Measurements from ENCODE around the gene ZNF81.

Gene ZNF81

DNA sequence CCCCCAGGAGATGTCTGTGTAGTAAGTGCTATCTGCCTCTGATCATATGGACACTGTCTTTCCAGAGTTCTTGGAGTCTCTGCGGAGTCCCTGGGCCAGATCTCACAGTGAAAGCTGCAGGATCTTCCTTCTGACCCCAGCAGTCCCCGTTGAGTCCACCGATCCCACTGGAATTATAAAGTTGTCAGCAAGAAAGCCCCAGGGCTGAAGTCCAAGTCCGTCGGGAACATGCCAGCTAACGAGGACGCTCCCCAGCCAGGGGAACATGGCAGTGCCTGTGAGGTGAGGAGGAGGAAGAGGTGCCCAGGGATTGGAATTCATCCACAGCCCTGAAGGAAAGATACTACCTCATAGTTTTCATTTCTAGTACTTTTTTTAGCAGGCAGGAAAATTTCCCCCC is 9.3 kb downstream of the ZNF81 start:
- TF ChIP-seq SIN3A (IDR thresholded peaks at IDR 0.05; ENCODE audit: borderline replicate concordance, insufficient read depth, low read length), result no peak
- no peak for TF ChIP-seq POLR2AphosphoS5 (IDR thresholded peaks at IDR 0.05; ENCODE audit: low read depth, low read length)
- TF ChIP-seq TAF1 (IDR thresholded peaks at IDR 0.05; ENCODE audit: borderline replicate concordance, insufficient read depth, low read length), result no peak
- TF ChIP-seq, protein P1, sequence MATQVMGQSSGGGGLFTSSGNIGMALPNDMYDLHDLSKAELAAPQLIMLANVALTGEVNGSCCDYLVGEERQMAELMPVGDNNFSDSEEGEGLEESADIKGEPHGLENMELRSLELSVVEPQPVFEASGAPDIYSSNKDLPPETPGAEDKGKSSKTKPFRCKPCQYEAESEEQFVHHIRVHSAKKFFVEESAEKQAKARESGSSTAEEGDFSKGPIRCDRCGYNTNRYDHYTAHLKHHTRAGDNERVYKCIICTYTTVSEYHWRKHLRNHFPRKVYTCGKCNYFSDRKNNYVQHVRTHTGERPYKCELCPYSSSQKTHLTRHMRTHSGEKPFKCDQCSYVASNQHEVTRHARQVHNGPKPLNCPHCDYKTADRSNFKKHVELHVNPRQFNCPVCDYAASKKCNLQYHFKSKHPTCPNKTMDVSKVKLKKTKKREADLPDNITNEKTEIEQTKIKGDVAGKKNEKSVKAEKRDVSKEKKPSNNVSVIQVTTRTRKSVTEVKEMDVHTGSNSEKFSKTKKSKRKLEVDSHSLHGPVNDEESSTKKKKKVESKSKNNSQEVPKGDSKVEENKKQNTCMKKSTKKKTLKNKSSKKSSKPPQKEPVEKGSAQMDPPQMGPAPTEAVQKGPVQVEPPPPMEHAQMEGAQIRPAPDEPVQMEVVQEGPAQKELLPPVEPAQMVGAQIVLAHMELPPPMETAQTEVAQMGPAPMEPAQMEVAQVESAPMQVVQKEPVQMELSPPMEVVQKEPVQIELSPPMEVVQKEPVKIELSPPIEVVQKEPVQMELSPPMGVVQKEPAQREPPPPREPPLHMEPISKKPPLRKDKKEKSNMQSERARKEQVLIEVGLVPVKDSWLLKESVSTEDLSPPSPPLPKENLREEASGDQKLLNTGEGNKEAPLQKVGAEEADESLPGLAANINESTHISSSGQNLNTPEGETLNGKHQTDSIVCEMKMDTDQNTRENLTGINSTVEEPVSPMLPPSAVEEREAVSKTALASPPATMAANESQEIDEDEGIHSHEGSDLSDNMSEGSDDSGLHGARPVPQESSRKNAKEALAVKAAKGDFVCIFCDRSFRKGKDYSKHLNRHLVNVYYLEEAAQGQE (IDR thresholded peaks at IDR 0.05; ENCODE audit: insufficient read depth in 1 of 2, low read depth in 2 of 2, low read length in 2 of 2), result no peak
- TF ChIP-seq FOXP2 (optimal IDR thresholded peaks at IDR 0.05; ENCODE audit: borderline replicate concordance, extremely low read depth, extremely low read length, insufficient read depth), result no peak

DNA sequence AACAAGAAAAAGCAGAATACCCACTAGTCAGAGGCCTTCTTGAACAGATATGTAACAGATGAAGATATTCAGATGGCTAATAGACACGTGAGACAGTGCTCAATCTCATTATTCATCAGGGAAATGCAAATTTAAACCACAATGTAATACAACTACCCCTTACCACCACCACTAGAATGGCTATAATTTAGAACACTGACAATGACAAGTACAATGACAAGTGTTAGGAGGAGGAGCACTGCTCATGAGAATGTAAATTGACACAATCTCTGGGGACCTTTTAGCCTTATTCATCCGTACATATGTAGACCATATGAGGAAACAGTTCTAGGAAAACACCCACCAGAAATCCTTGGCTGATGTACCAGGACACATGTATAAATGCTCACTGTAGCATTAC is 13.1 kb downstream of the ZNF81 start:
- TF ChIP-seq, protein P1 (IDR thresholded peaks at IDR 0.05; ENCODE audit: insufficient read depth in 1 of 2, low read depth in 2 of 2, low read length in 2 of 2), result no peak
- no peak for TF ChIP-seq SIN3A (IDR thresholded peaks at IDR 0.05; ENCODE audit: borderline replicate concordance, insufficient read depth, low read length)
- no peak for TF ChIP-seq TAF1 (IDR thresholded peaks at IDR 0.05; ENCODE audit: borderline replicate concordance, insufficient read depth, low read length)
- no peak for TF ChIP-seq POLR2AphosphoS5 (IDR thresholded peaks at IDR 0.05; ENCODE audit: low read depth, low read length)
- no peak for TF ChIP-seq FOXP2 (optimal IDR thresholded peaks at IDR 0.05; ENCODE audit: borderline replicate concordance, extremely low read depth, extremely low read length, insufficient read depth)

DNA sequence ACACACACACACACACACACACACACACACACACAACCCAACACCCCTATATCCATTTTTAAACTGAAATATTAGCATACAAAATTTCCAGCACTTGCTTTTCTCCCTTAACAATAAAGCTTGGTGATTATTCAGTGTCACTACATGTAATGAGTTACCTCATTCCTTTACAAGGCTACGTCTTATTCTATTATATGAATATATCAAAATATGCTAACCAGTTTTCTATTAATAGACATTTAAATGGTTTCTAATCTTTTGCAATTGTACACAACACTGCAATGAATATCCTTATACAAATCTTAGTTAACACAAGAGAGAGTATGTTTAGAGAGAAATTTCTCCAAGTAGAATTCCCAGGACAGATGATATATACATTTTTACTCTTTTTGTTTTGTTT is 14.2 kb downstream of the ZNF81 start:
- TF ChIP-seq POLR2AphosphoS5 (IDR thresholded peaks at IDR 0.05; ENCODE audit: low read depth, low read length) (no peak), TAF1 (IDR thresholded peaks at IDR 0.05; ENCODE audit: borderline replicate concordance, insufficient read depth, low read length) (no peak), FOXP2 (optimal IDR thresholded peaks at IDR 0.05; ENCODE audit: borderline replicate concordance, extremely low read depth, extremely low read length, insufficient read depth) (no peak), SIN3A (IDR thresholded peaks at IDR 0.05; ENCODE audit: borderline replicate concordance, insufficient read depth, low read length) (no peak)
- TF ChIP-seq, protein P1 (IDR thresholded peaks at IDR 0.05; ENCODE audit: insufficient read depth in 1 of 2, low read depth in 2 of 2, low read length in 2 of 2), result no peak

DNA sequence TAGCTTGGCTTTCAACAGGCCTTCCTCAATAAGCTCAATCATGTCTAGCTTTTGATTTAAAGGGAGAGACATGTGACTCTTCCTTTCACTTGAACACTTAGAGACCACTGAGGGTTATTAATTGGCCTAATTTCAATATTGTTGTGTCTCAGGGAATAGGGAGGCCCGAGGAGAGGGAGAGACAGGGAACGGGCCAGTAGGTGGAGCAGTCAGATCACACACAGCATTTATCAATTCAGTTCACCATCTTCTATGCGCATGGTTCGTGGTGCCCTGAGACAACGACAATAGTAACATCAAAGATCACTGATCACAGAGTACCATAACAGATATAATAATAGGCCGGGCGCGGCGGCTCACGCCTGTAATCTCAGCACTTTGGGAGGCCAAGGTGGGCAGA is 17.8 kb downstream of the ZNF81 start:
- TF ChIP-seq POLR2AphosphoS5 (IDR thresholded peaks at IDR 0.05; ENCODE audit: low read depth, low read length) (no peak), FOXP2 (optimal IDR thresholded peaks at IDR 0.05; ENCODE audit: borderline replicate concordance, extremely low read depth, extremely low read length, insufficient read depth) (no peak), TAF1 (IDR thresholded peaks at IDR 0.05; ENCODE audit: borderline replicate concordance, insufficient read depth, low read length) (no peak), SIN3A (IDR thresholded peaks at IDR 0.05; ENCODE audit: borderline replicate concordance, insufficient read depth, low read length) (no peak)
- TF ChIP-seq, protein P1 (IDR thresholded peaks at IDR 0.05; ENCODE audit: insufficient read depth in 1 of 2, low read depth in 2 of 2, low read length in 2 of 2), result no peak

DNA sequence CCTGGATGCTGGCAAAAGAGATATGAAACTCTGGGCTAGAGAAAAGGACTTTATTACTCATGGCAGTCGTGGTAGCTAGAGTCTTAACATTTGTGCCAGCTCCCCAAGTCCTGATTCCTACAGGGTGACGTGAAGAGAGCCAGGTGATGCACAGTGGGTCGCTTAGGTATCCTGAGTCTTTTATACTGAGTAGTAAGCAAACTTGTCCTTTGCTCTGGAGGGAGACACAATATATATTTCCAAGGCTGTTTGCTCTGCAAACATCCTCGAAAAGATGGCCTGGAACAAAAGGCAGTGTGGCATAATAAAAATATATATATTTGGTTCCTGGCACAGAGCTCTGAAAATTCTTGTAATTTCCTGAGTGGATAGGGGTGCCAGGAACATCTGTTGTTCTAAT is 23.0 kb downstream of the ZNF81 start:
- TF ChIP-seq TAF1 (IDR thresholded peaks at IDR 0.05; ENCODE audit: borderline replicate concordance, insufficient read depth, low read length) (no peak), FOXP2 (optimal IDR thresholded peaks at IDR 0.05; ENCODE audit: borderline replicate concordance, extremely low read depth, extremely low read length, insufficient read depth) (no peak), SIN3A (IDR thresholded peaks at IDR 0.05; ENCODE audit: borderline replicate concordance, insufficient read depth, low read length) (no peak), POLR2AphosphoS5 (IDR thresholded peaks at IDR 0.05; ENCODE audit: low read depth, low read length) (no peak)
- TF ChIP-seq, protein P1 (IDR thresholded peaks at IDR 0.05; ENCODE audit: insufficient read depth in 1 of 2, low read depth in 2 of 2, low read length in 2 of 2), result no peak

Data from PFSK-1 (cell line).